GM20000 (cell line): ENCODE measurements around the gene NUP35.

Source experiments
- DNase-seq: peaks from one replicate; pipeline ENCODE4 v3.0.0; 2012; ENCODE audit warnings: low spot score
- TF ChIP-seq, protein P1 (sequence below): IDR thresholded peaks from 2 replicates; pipeline ENCODE4 v1.5.1; 2012; ENCODE audit warnings: mild to moderate bottlenecking, control low read depth; ENCODE audit errors: extremely low read depth, missing control alignments

NUP35 gene

DNA sequence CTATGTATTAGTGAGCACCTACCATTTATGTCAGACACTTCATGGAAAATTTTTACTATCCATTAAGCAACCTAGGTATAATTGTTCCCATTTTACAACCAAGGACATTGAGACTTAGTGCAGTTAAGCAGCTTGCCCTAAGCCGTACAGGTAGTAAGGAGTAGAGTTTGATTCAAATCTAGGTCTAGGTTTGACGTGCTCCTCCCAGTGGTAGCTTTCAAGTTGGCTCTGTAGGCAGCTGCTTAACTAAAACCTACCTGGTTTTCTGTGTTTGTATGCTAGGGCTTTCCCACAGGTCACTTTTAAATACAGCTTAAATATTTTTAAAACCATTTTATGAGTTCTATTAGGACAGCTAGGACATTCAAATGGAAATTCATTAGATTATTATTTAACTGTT is 69.7 kb downstream of the NUP35 start:
- DNase-seq, result no peak
- TF ChIP-seq, protein P1, sequence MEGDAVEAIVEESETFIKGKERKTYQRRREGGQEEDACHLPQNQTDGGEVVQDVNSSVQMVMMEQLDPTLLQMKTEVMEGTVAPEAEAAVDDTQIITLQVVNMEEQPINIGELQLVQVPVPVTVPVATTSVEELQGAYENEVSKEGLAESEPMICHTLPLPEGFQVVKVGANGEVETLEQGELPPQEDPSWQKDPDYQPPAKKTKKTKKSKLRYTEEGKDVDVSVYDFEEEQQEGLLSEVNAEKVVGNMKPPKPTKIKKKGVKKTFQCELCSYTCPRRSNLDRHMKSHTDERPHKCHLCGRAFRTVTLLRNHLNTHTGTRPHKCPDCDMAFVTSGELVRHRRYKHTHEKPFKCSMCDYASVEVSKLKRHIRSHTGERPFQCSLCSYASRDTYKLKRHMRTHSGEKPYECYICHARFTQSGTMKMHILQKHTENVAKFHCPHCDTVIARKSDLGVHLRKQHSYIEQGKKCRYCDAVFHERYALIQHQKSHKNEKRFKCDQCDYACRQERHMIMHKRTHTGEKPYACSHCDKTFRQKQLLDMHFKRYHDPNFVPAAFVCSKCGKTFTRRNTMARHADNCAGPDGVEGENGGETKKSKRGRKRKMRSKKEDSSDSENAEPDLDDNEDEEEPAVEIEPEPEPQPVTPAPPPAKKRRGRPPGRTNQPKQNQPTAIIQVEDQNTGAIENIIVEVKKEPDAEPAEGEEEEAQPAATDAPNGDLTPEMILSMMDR, result no peak

DNA sequence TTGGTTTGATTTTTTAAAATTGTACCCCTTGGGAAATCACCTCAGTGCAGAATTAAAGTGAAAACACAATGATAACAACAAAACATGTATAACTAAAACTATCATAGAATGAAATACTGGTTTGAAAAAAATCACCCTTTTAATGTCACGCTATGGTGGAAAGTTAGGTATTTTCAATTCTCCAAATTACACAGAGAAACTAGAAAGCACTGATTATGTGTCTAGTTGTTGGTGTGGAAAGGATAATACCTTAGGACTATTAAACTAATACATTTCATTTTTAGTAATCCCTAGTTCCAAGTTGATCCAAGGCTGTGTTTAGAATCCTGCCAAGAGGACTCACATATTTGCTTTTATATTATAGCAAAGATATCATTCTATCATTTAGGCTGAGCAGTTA is 71.2 kb downstream of the NUP35 start:
- TF ChIP-seq, protein P1, result no peak
- DNase-seq, result no peak

DNA sequence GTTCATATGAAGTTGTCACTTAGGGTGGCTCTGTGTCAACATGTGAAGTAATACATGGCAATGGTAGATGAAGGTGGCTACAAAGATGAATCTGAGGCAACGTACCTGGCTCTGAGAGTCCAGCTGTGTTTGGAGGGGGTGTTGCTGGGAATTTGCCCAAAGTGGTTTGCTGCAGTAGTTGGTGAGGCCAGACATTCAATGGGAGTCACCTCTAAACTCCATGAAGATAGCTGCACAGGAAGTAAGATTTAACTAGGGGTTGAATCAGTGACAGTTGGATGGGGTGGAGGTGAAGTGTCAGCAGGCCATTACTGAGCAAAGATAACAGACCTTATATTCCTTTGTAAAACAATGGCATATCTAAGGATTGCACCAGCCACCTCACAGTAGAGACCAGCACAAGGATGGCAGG is 71.8 kb downstream of the NUP35 start:
- TF ChIP-seq, protein P1, result no peak
- no peak for DNase-seq

DNA sequence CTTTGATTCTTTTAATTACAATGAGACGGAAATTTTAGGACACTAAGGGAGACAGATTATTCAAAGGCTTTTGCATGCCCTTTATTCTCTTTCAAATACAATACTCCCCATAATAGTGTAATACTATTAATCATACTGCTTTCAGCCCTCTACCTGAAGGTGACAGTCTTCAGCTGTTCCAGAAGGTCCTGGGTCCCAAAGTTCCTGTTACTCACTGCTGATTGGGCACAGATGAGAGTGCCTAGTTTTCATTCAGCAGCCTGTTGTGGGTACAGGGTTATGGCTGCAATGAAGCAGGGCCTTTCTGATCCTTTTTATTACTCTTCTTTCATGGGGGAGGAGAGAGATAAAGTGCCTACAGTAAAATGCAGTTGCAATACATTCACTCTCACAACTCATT is 80.2 kb downstream of the NUP35 start:
- no peak for DNase-seq
- TF ChIP-seq, protein P1, result no peak

DNA sequence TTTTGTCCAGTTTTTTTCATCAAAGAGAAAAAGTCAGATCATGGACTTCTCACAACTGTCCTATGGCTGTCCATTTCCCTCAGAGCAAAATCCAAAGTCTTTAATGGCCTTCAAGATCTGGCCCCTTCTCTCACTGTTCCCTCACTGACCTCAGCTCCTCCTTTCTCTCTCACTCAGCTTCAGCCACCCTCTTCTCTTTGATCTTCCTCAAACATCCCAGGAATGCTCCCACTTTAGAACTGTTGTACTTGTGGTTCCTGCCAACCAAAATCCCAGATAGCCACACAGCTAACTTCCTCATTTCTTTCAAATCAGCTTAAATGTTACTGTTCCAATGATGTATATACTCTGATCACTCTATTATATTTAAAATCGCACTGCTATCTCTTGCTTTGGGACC is 82.9 kb downstream of the NUP35 start:
- no peak for DNase-seq
- TF ChIP-seq, protein P1, result no peak

DNA sequence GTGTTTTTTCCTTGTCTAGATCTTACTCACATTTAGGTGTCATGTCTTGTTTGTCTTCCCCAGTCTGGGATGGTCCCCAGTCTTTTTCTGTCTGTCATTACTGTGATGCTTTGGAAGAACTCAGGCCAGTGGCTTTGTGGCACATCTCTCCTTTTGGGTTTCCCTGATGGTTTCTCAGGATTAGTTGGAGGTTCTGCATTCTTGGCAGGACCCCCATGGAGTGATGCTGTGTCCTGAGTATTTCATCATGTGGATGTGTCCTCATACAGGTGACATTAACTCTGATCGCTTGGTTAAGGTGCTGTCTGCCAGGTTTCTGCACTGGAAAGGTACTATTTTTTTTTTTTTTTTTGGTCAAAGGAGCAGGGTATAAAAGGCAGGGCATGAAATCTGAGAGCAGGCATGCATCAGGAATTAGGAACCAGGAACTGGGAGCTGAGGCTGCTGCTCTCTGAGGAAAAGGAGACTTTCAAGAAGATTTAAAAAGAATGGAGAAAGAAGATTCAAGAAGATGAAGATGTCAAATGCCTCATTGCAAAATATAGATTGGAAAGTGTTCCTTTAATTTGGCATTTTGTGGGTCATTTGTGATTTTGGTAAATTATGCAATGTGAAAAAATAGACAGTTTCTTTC is 85.3 kb downstream of the NUP35 start:
- TF ChIP-seq, protein P1, result no peak
- no peak for DNase-seq
